Thymus (tissue), 11 donors: ENCODE data around the gene CDH4. TPM values are rescaled to one million over a fixed set of nuclear protein-coding genes. Genes with fewer than 3 reads are reported as not detected.

Experiments used
- DNase-seq, 9 donors: peaks; one replicate each; pipeline ENCODE4 v3.0.0-alpha.2; 2013; ENCODE audit warnings: low spot score in 9 of 9, low read depth in 6 of 9, missing footprints in 1 of 9
- H3K27ac ChIP-seq, 2 donors: one replicate each; pipeline ENCODE4 v1.5.1; 2013; ENCODE audit warnings: control low read depth in 1 of 2, low read depth in 1 of 2, low read length in 1 of 2, mild to moderate bottlenecking in 1 of 2, moderate library complexity in 1 of 2
- H3K27me3 ChIP-seq, 2 donors: one replicate each; pipeline ENCODE4 v1.5.1; 2013; ENCODE audit warnings: low read length in 1 of 2; ENCODE audit not compliant: control insufficient read depth in 2 of 2, insufficient read depth in 1 of 2
- H3K36me3 ChIP-seq, 2 donors: one replicate each; pipeline ENCODE4 v1.5.1; 2013; ENCODE audit warnings: low read length in 1 of 2, mild to moderate bottlenecking in 1 of 2, moderate library complexity in 1 of 2; ENCODE audit not compliant: control insufficient read depth in 2 of 2, insufficient read depth in 2 of 2
- H3K4me1 ChIP-seq, 2 donors: one replicate each; pipeline ENCODE4 v1.5.1; 2013; ENCODE audit warnings: low read length in 2 of 2; ENCODE audit not compliant: control insufficient read depth in 2 of 2, insufficient read depth in 2 of 2
- H3K4me3 ChIP-seq, 2 donors: one replicate each; pipeline ENCODE4 v1.5.1; 2013; ENCODE audit warnings: low read length in 2 of 2, control low read depth in 1 of 2, mild to moderate bottlenecking in 1 of 2
- H3K9me3 ChIP-seq, 2 donors: one replicate each; pipeline ENCODE4 v1.5.1; 2013; ENCODE audit warnings: low read length in 1 of 2, mild to moderate bottlenecking in 1 of 2; ENCODE audit not compliant: control insufficient read depth in 2 of 2, insufficient read depth in 1 of 2
- WGBS: extraction: QIAGEN DNeasy Blood & Tissue Kit; methylation state at CpG from one replicate; pipeline ENCODE4 v1.1.7; 2013; 5-methylcytosine and 5-hydroxymethylcytosine counted together
- polyA plus RNA-seq: library from polyadenylated mRNA; stranded (reverse); fragments of 200-250 nt; gene quantifications from one replicate; pipeline ENCODE4 v1.2.3, GENCODE V29; 2013
- total RNA-seq: library from RNA; stranded (reverse); fragments of 120-200 nt; gene quantifications from one replicate; pipeline ENCODE4 v1.2.4, GENCODE V29; 2013
- donor health status: healthy.

CDH4 gene
- total and polyA plus RNA-seq, 2 donors: 0.34 to 0.61 TPM

DNA sequence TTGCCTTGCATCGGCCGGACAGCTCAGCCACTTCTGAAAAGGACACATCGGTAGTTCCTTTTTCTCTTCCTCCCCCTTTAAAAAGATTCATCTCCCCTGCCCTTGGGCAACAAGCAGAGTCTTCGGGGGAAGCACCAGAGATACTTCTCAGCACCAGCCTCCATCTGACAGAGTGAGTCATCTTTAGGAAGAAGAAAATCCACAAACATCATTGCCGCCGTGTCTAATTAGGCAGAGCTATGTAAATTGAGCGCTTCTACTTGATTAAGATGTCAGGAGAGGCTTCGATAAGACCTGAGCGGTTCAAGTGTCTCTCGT is 627.2 kb downstream of the CDH4 start:
- Histone ChIP-seq H3K4me3 (no peak overlapping the region), H3K36me3 (no peaks in the 10 kb centered on the region), H3K27me3 (peaks cover 0 to 6% of the 10 kb centered on the region in 2 donors), H3K4me1 (no peaks in the 10 kb centered on the region), H3K27ac (no peak overlapping the region), H3K9me3 (peaks cover 0 to 6% of the 10 kb centered on the region in 2 donors)
- no peak for DNase-seq
- 95% methylated on average over 10 of the region's 10 CpGs for WGBS

DNA sequence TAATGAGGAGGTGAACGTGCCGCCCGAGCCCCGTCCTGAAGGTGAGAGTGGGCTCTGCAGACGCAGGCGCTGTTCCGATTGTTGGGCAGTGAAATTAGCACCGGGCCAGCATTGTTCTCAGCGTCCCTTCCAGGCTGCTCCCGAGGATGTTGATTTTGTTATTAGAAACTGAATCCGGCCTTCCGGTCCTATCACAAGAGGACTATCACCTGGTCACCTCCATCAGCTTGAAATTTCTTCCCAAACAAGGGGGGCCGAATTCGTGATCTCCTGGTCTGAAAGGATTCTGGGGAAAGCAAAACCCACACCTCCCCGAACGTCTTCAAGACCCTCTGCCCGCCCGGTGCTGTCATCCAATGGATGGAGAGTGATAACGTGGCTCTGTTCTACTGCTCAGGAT is 627.6 kb downstream of the CDH4 start:
- no peaks in the 10 kb centered on the region for H3K4me1 ChIP-seq
- H3K36me3 ChIP-seq: no peaks in the 10 kb centered on the region
- no peak overlapping the region for H3K27ac ChIP-seq
- H3K4me3 ChIP-seq: no peak overlapping the region
- H3K9me3 ChIP-seq: peaks cover 0 to 6% of the 10 kb centered on the region in 2 donors
- H3K27me3 ChIP-seq: peaks cover 0 to 6% of the 10 kb centered on the region in 2 donors
- WGBS: 96% methylated on average over 19 of the region's 19 CpGs
- DNase-seq: no peak

DNA sequence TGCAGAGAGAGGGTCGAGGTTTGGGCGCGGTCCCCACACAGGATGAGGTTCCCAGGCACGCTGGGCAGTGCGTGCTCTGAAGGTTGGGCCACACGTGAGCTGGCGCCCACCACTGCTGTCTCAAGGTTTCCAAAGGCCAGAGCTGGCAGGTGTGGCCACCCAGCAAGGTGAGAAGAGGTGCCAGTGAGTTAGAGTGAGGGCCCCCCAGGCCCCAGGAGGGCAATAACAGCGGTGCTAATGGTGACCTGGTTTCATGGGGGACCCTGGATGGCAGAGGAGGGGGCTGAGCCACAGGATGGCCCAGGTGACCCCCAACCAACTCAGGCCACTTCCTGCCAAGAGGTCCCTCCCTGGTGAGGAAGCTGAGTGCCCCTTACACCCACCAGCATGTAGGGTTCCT is 628.6 kb downstream of the CDH4 start:
- Histone ChIP-seq H3K4me1 (no peaks in the 10 kb centered on the region), H3K36me3 (no peaks in the 10 kb centered on the region), H3K9me3 (peaks cover 0 to 2% of the 10 kb centered on the region in 2 donors), H3K4me3 (no peak overlapping the region), H3K27me3 (peaks cover 0 to 6% of the 10 kb centered on the region in 2 donors), H3K27ac (no peak overlapping the region)
- WGBS: 93% methylated on average over 8 of the region's 8 CpGs
- DNase-seq: no peak

DNA sequence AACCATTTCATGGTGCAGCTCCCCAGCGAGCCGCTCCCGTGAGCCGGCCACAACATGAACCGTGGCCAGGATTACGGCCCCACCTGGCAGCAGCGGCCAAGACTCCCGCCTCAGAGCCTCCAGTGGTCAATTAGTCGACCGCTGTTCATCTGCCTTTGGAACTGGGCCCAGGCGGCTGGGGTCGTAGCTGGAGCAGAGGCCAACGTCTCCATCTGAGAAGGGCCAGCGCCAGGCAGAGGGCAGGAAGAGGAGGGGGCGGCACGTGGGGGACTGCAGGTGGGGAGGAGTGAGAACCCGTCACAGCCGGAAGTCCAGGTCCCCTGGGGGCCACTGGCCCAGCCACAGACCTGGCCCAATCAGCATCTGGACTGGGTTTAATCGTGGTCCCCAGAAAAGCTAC is 629.4 kb downstream of the CDH4 start:
- no peak overlapping the region for H3K4me3 ChIP-seq
- no peak for DNase-seq
- no peaks in the 10 kb centered on the region for H3K36me3 ChIP-seq
- no peak overlapping the region for H3K27ac ChIP-seq
- H3K4me1 ChIP-seq: no peaks in the 10 kb centered on the region
- H3K27me3 ChIP-seq: peaks cover 0 to 6% of the 10 kb centered on the region in 2 donors
- peaks cover 0 to 2% of the 10 kb centered on the region in 2 donors for H3K9me3 ChIP-seq
- WGBS: 89% methylated on average over 19 of the region's 19 CpGs

DNA sequence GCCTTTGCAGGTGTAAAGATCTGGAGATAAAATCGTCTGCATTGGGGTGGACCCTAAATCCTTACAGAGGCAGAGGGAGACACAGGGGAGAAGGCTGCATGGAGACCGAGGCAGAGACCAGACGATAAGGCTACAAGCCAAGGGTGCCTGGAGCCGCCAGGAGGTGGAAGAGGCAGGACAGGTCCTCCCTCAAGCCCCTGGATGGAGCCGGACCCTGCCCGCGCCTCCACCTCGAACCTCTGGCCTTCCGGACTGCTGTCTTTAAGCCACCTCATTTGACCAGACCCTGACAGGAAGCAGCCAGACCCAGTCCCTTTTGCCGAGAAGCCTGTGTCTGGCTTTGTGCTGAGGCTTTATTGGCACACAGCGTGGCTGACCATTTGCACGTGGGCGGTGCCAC is 629.8 kb downstream of the CDH4 start:
- WGBS: 91% methylated on average over 13 of the region's 13 CpGs
- Histone ChIP-seq H3K9me3 (peaks cover 0 to 2% of the 10 kb centered on the region in 2 donors), H3K27me3 (peaks cover 0 to 6% of the 10 kb centered on the region in 2 donors), H3K4me3 (no peak overlapping the region), H3K27ac (no peak overlapping the region), H3K4me1 (no peaks in the 10 kb centered on the region), H3K36me3 (no peaks in the 10 kb centered on the region)
- DNase-seq: no peak

GRCh38 chr20:61882716-61883615 is 630.9 kb downstream of the CDH4 start:
- Histone ChIP-seq H3K9me3 (peaks cover 0 to 2% of the 10 kb centered on the region in 2 donors), H3K27ac (no peak overlapping the region), H3K27me3 (peaks cover 0 to 6% of the 10 kb centered on the region in 2 donors), H3K4me1 (no peaks in the 10 kb centered on the region), H3K4me3 (no peak overlapping the region), H3K36me3 (no peaks in the 10 kb centered on the region)
- no peak for DNase-seq
- 63% methylated on average over 32 of the region's 32 CpGs for WGBS

DNA sequence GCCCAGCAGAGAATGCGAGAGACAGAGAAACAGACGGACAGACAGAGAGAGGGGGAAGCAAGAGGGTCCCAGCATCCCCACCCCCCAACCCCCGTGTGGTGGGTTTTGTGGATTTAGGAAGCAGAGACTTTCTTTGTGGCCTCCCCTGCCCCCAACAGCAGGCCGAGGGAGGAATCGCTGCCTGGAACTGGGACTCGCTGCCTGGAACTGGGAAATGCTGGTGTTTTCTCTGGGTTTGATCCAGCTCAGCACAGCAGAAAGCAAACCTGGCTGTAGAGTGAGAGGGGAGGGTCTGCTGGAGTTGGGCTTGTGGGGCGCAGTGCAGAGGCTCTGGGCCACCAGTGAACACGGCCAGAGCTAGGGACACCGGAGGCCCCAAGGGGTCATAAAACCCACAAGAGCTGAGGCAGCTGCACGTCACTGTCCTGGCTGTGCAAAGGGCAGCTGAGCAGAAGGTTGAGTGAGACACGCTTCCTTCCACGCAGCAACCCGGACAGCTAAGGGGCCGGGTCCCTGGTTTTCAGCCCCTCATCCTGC is 631.9 kb downstream of the CDH4 start:
- Histone ChIP-seq H3K4me3 (no peak overlapping the region), H3K27me3 (peaks cover 0 to 6% of the 10 kb centered on the region in 2 donors), H3K27ac (no peak overlapping the region), H3K9me3 (peaks cover 0 to 2% of the 10 kb centered on the region in 2 donors), H3K4me1 (no peaks in the 10 kb centered on the region), H3K36me3 (no peaks in the 10 kb centered on the region)
- 88% methylated on average over 14 of the region's 14 CpGs for WGBS
- no peak for DNase-seq

DNA sequence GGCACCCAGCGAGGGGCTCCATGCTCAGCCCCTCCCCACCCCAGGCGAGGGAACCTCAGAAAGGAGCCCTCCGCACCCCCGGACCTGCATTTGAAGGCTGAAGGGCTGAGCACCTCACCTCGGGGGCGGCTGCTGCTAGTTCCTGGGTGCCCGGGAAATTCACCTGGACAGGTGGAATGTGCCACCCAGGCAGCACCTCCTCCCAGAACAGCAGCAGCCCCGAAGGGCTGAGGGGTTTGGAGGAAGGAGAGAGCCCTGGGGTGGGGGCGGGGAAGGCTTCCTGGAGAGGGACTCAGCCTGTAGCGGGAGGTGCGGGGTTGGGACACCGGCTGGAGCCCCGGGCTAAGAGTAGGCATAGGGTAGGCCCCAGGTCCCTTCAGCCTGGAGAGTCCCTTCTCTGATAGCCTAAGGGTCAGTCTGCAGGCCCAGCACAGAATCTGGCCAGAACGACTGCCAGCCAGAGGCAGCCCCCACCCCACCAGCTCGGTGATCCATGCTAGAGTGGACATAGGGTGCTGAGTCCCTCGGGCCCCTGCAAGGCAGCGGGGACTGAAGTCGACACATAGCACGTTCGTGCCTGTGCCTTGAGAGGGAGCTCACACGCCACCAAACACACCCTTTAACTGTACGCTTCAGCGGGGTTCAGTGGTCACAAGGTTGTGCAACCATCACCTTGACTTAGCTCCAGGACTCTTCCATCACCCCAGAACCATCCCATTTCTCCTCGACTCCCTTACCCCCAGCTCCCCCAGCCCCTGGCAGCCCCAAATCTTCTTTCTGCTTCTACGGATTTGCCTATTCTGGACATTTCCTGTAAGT is 632.7 kb downstream of the CDH4 start:
- 91% methylated on average over 25 of the region's 25 CpGs for WGBS
- no peak for DNase-seq
- H3K27me3 ChIP-seq: peaks cover 0 to 6% of the 10 kb centered on the region in 2 donors

More for the DNA sequence above, 632.7 kb downstream of the CDH4 start:
- H3K27ac ChIP-seq: no peak overlapping the region
- H3K9me3 ChIP-seq: peaks cover 0 to 2% of the 10 kb centered on the region in 2 donors
- H3K4me1 ChIP-seq: no peaks in the 10 kb centered on the region
- H3K36me3 ChIP-seq: no peaks in the 10 kb centered on the region
- no peak overlapping the region for H3K4me3 ChIP-seq
